ENCODE data around the gene MYOM1. TPM values are rescaled to one million over a fixed set of nuclear protein-coding genes. Genes with fewer than 3 reads are reported as not detected.

The MYOM1 gene
- total RNA-seq, 1 experiment from 2014 or later = 0.41 TPM

DNA sequence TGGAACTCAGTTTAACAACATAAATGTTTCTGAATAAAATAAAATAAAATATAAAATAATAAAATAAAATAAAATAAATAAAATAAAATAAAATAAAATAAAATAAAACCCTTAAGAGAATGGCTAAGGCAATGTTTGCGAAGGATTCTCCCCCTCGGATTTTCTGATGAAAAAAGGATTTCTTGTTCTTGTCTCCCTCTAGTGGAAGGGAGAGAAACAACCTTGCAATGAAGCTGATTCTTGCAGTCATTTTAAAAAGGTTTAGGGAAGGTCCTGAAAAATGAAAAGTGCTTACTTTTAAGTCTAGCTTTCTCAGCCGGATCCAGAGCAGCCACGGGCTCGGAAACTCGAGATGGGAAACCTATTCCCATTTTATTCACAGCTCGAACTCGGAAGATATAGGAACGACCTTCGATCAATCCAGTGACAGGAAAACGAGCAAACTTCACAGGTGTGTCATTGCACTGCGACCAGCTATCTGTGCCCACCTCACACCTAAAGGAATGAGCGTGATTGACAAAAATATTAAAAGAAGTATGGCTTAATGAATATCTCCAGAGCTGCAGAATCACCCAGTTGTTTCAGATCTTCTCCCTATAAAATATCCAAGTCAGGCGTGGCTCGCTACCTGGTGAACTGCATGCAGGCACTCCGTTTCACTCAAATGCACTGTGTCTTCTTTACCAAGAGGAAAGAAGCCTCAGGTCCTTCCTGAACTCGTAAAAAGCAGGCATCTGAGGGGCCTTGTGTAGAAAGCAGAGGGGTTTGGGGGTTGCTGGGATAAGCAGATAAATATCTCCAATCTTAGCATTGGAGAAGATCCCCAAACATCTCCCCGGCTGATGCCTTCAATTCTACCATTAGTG, 68.1 kb downstream of the MYOM1 start:
- Histone ChIP-seq H3K36me3 (ENCODE audit: control insufficient read depth, insufficient read depth, low read length) (no peaks in the 10 kb centered on the region), H3K4me3 (ENCODE audit: low read depth, low read length) (no peak overlapping the region), H3K4me1 (no peaks in the 10 kb centered on the region), H3K27me3 (replicated peaks; ENCODE audit: control insufficient read depth, insufficient read depth, low read length) (no peaks in the 10 kb centered on the region), H3K9me3 (no peaks in the 10 kb centered on the region)
- Mint-ChIP-seq H3K36me3 (ENCODE audit: insufficient read depth, unreplicated experiment) (no peaks in the 10 kb centered on the region), H3K9me3 (ENCODE audit: unreplicated experiment) (no peaks in the 10 kb centered on the region), H3K4me3 (ENCODE audit: unreplicated experiment) (peak overlapping the region; percentile 61), H3K27ac (ENCODE audit: unreplicated experiment) (no peak overlapping the region), H3K27me3 (ENCODE audit: insufficient read depth, unreplicated experiment) (no peaks in the 10 kb centered on the region), H3K4me1 (ENCODE audit: low read depth, unreplicated experiment) (no peaks in the 10 kb centered on the region)
- ChIA-PET CTCF (interaction anchor here (0.6 to 1.7 kb wide), 7 partner anchors 22 to 218 kb away, joined by 3 to 16 read pairs (median 5); no protein-coding TSS in a partner anchor), POLR2A (no interaction called here)
- no TSS peak for BruUV-seq (replicated peaks)
- intact Hi-C loops (cut with micrococcal nuclease; ENCODE audit: unreplicated experiment) = loop anchor here (1.0 kb wide), 2 partner anchors 95 to 219 kb away; no protein-coding TSS in a partner anchor
- TF ChIP-seq CTCF (IDR thresholded peaks at IDR 0.05; ENCODE audit: insufficient read depth in 1 of 2, low read depth in 1 of 2, low read length in 1 of 2, severe bottlenecking in 1 of 2, unreplicated experiment in 1 of 2) = peak; percentile 79 to 88
- peak in 1 of 2 experiments; percentile 32 for DNase-seq

GRCh38 chr18:3150688-3151087, 69.1 kb downstream of the MYOM1 start:
- CTCF ChIA-PET = interaction anchor here (0.6 to 0.7 kb wide), 3 partner anchors 49 to 638 kb away, joined by 4 to 12 read pairs (median 6); no protein-coding TSS in a partner anchor
- Mint-ChIP-seq H3K4me1 (ENCODE audit: low read depth, unreplicated experiment) (no peaks in the 10 kb centered on the region), H3K4me3 (ENCODE audit: unreplicated experiment) (no peak overlapping the region)

More at GRCh38 chr18:3150688-3151087, 69.1 kb downstream of the MYOM1 start:
- no peak overlapping the region for H3K27ac Mint-ChIP-seq (ENCODE audit: unreplicated experiment)
- H3K9me3 ChIP-seq = no peaks in the 10 kb centered on the region
- H3K4me1 ChIP-seq = no peaks in the 10 kb centered on the region
- no peaks in the 10 kb centered on the region for H3K36me3 ChIP-seq (ENCODE audit: control insufficient read depth, insufficient read depth, low read length)
- no peaks in the 10 kb centered on the region for H3K27me3 Mint-ChIP-seq (ENCODE audit: insufficient read depth, unreplicated experiment)
- H3K27me3 ChIP-seq (replicated peaks; ENCODE audit: control insufficient read depth, insufficient read depth, low read length) = no peaks in the 10 kb centered on the region
- DNase-seq = no peak
- TF ChIP-seq CTCF (IDR thresholded peaks at IDR 0.05; ENCODE audit: insufficient read depth in 1 of 2, low read depth in 1 of 2, low read length in 1 of 2, severe bottlenecking in 1 of 2, unreplicated experiment in 1 of 2) = no peak
- H3K9me3 Mint-ChIP-seq (ENCODE audit: unreplicated experiment) = no peaks in the 10 kb centered on the region
- no TSS peak for BruUV-seq (replicated peaks)
- POLR2A ChIA-PET = interaction anchor here (0.6 kb wide), 1 partner anchor 112 kb away, joined by 11 read pairs; no protein-coding TSS in a partner anchor
- H3K36me3 Mint-ChIP-seq (ENCODE audit: insufficient read depth, unreplicated experiment) = no peaks in the 10 kb centered on the region
- intact Hi-C loops (cut with micrococcal nuclease; ENCODE audit: unreplicated experiment) = loop anchor here (1.0 kb wide), 2 partner anchors 96 to 218 kb away; no protein-coding TSS in a partner anchor
- no peak overlapping the region for H3K4me3 ChIP-seq (ENCODE audit: low read depth, low read length)

All from Caco-2 (cell line).